Mesendoderm (in vitro differentiated cells): ENCODE results near the gene NPDC1.
"Not testable (repeated sequence)": the region's sequence is repeated elsewhere in the genome, so short reads cannot be mapped to it uniquely, and the experiment has no call there.

Experiments used
- DNase-seq: peaks from one replicate; pipeline ENCODE4 v3.0.0; 2013
- H2AK5ac ChIP-seq: 2 replicates; pipeline ENCODE4 v1.6.1; 2013; ENCODE audit warnings: low read length, inconsistent platforms
- H2BK120ac ChIP-seq: 2 replicates; pipeline ENCODE4 v1.6.1; 2013; ENCODE audit warnings: low read depth, mild to moderate bottlenecking, low read length, moderate library complexity, mixed read lengths
- H2BK15ac ChIP-seq: replicated peaks from 2 replicates; pipeline ENCODE4 v1.6.1; 2013; ENCODE audit warnings: low read depth, mild to moderate bottlenecking, moderate library complexity
- H2BK5ac ChIP-seq: 2 replicates; pipeline ENCODE4 v1.6.1; 2013; ENCODE audit warnings: low read length, inconsistent platforms
- H3K18ac ChIP-seq: 2 replicates; pipeline ENCODE4 v1.6.1; 2013; ENCODE audit warnings: mild to moderate bottlenecking, low read length, mixed read lengths
- H3K23ac ChIP-seq: one replicate; pipeline ENCODE4 v1.6.1; 2013; ENCODE audit warnings: low read length
- H3K27ac ChIP-seq: 2 replicates; pipeline ENCODE4 v1.5.1; 2013; ENCODE audit warnings: low read depth, mild to moderate bottlenecking, inconsistent platforms, low read length, moderate library complexity
- H3K27me3 ChIP-seq: 2 replicates; pipeline ENCODE4 v1.6.1; 2013; ENCODE audit warnings: low read length, control low read depth, mild to moderate bottlenecking, inconsistent platforms; ENCODE audit not compliant: insufficient read depth, poor library complexity
- H3K36me3 ChIP-seq: 2 replicates; pipeline ENCODE4 v1.6.1; 2013; ENCODE audit warnings: low read length, inconsistent platforms; ENCODE audit not compliant: control insufficient read depth, insufficient read depth
- H3K4ac ChIP-seq: one replicate; pipeline ENCODE4 v1.6.1; 2013; ENCODE audit warnings: low read depth, mild to moderate bottlenecking, low read length, moderate library complexity
- H3K4me1 ChIP-seq: 2 replicates; pipeline ENCODE4 v1.6.1; 2013; ENCODE audit warnings: low read depth, low read length, inconsistent platforms; ENCODE audit not compliant: control insufficient read depth
- H3K4me2 ChIP-seq: 2 replicates; pipeline ENCODE4 v1.6.1; 2013; ENCODE audit warnings: low read length
- H3K4me3 ChIP-seq: 2 replicates; pipeline ENCODE4 v1.5.1; 2013; ENCODE audit warnings: mild to moderate bottlenecking, low read length
- H3K56ac ChIP-seq: one replicate; pipeline ENCODE4 v1.6.1; 2013; ENCODE audit warnings: low read length
- H3K79me1 ChIP-seq: 2 replicates; pipeline ENCODE4 v1.6.1; 2013; ENCODE audit warnings: low read length, inconsistent platforms
- H3K79me2 ChIP-seq: 2 replicates; pipeline ENCODE4 v1.6.1; 2013; ENCODE audit warnings: mild to moderate bottlenecking, low read length; ENCODE audit not compliant: control insufficient read depth, insufficient read depth
- H3K9ac ChIP-seq: 2 replicates; pipeline ENCODE4 v1.6.1; 2013; ENCODE audit warnings: low read length, inconsistent platforms
- H4K5ac ChIP-seq: one replicate; pipeline ENCODE4 v1.6.1; 2013; ENCODE audit warnings: low read length
- H4K8ac ChIP-seq: one replicate; pipeline ENCODE4 v1.6.1; 2013; ENCODE audit warnings: low read depth, mild to moderate bottlenecking, control low read depth, low read length, moderate library complexity
- WGBS: extraction: QIAGEN DNeasy Blood & Tissue Kit; methylation state at CpG from one replicate; pipeline ENCODE4 v1.1.7; 2013; ENCODE audit warnings: low lambda C conversion rate, missing lambda C conversion rate; ENCODE audit not compliant: insufficient coverage; ENCODE audit errors: extremely low coverage; 5-methylcytosine and 5-hydroxymethylcytosine counted together

Gene NPDC1

DNA sequence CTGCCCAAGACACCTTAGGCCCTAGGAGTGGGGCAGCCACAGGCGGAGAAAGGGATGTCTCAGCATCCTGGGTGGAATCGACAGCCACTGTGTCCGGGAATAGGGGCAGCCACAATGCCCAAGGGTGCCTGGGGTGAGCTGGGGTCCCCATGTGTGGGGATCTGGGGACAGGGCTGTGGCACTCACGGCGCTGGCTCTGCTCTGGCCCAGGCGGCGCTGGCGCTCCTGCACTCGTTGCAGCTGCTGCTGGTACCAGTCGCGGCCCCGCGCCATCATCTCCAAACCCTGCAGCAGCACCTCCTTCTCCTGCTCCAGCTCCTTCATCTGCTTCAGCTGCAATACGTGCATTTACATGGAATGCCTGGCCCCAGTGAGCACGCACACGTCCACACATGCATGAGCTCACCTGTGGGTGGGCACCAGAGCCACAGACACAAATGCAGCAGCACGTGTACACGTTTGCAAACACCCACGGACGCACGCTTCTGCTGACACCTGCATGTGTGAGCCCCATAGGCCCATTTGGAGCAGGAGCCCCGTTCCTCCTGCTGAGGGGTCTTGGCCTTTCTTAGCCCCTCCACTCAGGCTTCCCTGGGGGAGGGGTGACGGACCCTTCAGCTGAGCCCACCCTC lies 19.5 kb upstream of the NPDC1 start:
- Histone ChIP-seq H2BK5ac (no peak overlapping the region), H3K4me1 (no peaks in the 10 kb centered on the region), H2AK5ac (no peak overlapping the region), H3K36me3 (no peaks in the 10 kb centered on the region), H3K9ac (no peak overlapping the region), H3K79me1 (peaks cover 2% of the 10 kb centered on the region), H2BK15ac (no peak overlapping the region), H4K5ac (no peak overlapping the region), H3K27me3 (no peaks in the 10 kb centered on the region), H3K27ac (no peak overlapping the region), H3K4ac (no peak overlapping the region), H3K79me2 (no peaks in the 10 kb centered on the region), H3K4me2 (no peak overlapping the region), H3K23ac (no peak overlapping the region), H3K56ac (no peak overlapping the region), H4K8ac (no peak overlapping the region), H3K4me3 (no peak overlapping the region), H3K18ac (no peak overlapping the region), H2BK120ac (no peak overlapping the region)
- DNase-seq = no peak
- WGBS = no CpG with 5 or more reads among the region's 23 CpGs

- Histone ChIP-seq H3K4ac (no peak overlapping the region), H2BK15ac (no peak overlapping the region), H4K8ac (no peak overlapping the region), H3K23ac (no peak overlapping the region), H2AK5ac (no peak overlapping the region), H3K4me3 (no peak overlapping the region), H3K4me1 (no peaks in the 10 kb centered on the region), H3K9ac (no peak overlapping the region), H3K27ac (no peak overlapping the region), H4K5ac (no peak overlapping the region), H3K79me2 (no peaks in the 10 kb centered on the region), H3K79me1 (peaks cover 2% of the 10 kb centered on the region), H3K4me2 (no peak overlapping the region), H2BK120ac (no peak overlapping the region), H3K18ac (no peak overlapping the region), H3K56ac (no peak overlapping the region), H2BK5ac (no peak overlapping the region), H3K27me3 (no peaks in the 10 kb centered on the region), H3K36me3 (no peaks in the 10 kb centered on the region)
- WGBS = no CpG with 5 or more reads among the region's 12 CpGs
- no peak for DNase-seq
Observed at GRCh38 chr9:137064880-137065164, 18.8 kb upstream of the NPDC1 start.

- peak overlapping the region; percentile 38 for H3K9ac ChIP-seq
- no peak overlapping the region for H3K4me2 ChIP-seq
- no peak overlapping the region for H2BK5ac ChIP-seq
- WGBS = no CpG with 5 or more reads among the region's 55 CpGs
- no peaks in the 10 kb centered on the region for H3K4me1 ChIP-seq
- H3K27me3 ChIP-seq = no peaks in the 10 kb centered on the region
- H2BK15ac ChIP-seq = no peak overlapping the region
- no peak overlapping the region for H3K27ac ChIP-seq
- H2AK5ac ChIP-seq = no peak overlapping the region
- H3K4ac ChIP-seq = no peak overlapping the region
- no peaks in the 10 kb centered on the region for H3K79me2 ChIP-seq
- no peak overlapping the region for H4K5ac ChIP-seq
- H4K8ac ChIP-seq = no peak overlapping the region
- no peak overlapping the region for H3K4me3 ChIP-seq
- no peaks in the 10 kb centered on the region for H3K36me3 ChIP-seq
- no peak overlapping the region for H3K18ac ChIP-seq
- no peak overlapping the region for H3K23ac ChIP-seq
- no peak overlapping the region for H2BK120ac ChIP-seq
- no peak for DNase-seq
- peaks cover 2% of the 10 kb centered on the region for H3K79me1 ChIP-seq
- peak overlapping the region; percentile 34 for H3K56ac ChIP-seq
Observed at GRCh38 chr9:137064027-137064879, 18.3 kb upstream of the NPDC1 start.

GRCh38 chr9:137063311-137064026 lies 17.5 kb upstream of the NPDC1 start:
- Histone ChIP-seq H3K9ac (peak overlapping the region; percentile 38), H3K36me3 (no peaks in the 10 kb centered on the region), H2BK120ac (no peak overlapping the region), H4K5ac (no peak overlapping the region), H3K56ac (peak overlapping the region; percentile 34), H3K4ac (no peak overlapping the region), H3K4me1 (no peaks in the 10 kb centered on the region), H2BK5ac (no peak overlapping the region), H3K79me2 (no peaks in the 10 kb centered on the region), H3K23ac (no peak overlapping the region), H2BK15ac (no peak overlapping the region), H3K27me3 (no peaks in the 10 kb centered on the region), H3K4me2 (no peak overlapping the region), H3K79me1 (no peaks in the 10 kb centered on the region), H2AK5ac (no peak overlapping the region), H4K8ac (no peak overlapping the region), H3K27ac (no peak overlapping the region), H3K18ac (no peak overlapping the region), H3K4me3 (no peak overlapping the region)
- no peak for DNase-seq
- WGBS = no CpG with 5 or more reads among the region's 26 CpGs

- not testable (repeated sequence) for DNase-seq
- WGBS = no CpG with 5 or more reads among the region's 9 CpGs
Observed at GRCh38 chr9:137062798-137063197, 16.8 kb upstream of the NPDC1 start.

More at GRCh38 chr9:137062798-137063197, 16.8 kb upstream of the NPDC1 start:
- not testable (repeated sequence) for H4K8ac ChIP-seq, H3K23ac ChIP-seq, H2BK120ac ChIP-seq, H2BK5ac ChIP-seq, H3K4me2 ChIP-seq, H4K5ac ChIP-seq, H2BK15ac ChIP-seq, H3K36me3 ChIP-seq, H3K9ac ChIP-seq, H3K79me2 ChIP-seq, H3K4me1 ChIP-seq, H3K27me3 ChIP-seq, H3K56ac ChIP-seq, H3K27ac ChIP-seq, H2AK5ac ChIP-seq, H3K4me3 ChIP-seq, H3K4ac ChIP-seq, H3K79me1 ChIP-seq, H3K18ac ChIP-seq
